Activated naive CD4-positive, alpha-beta T cell treated with anti-CD3 and anti-CD28 coated beads for 36 hours (primary cell): ENCODE results near the gene SMIM14. TPM values are rescaled to one million over a fixed set of nuclear protein-coding genes. Genes with fewer than 3 reads are reported as not detected.
"Not testable (repeated sequence)": the region's sequence is repeated elsewhere in the genome, so short reads cannot be mapped to it uniquely, and the experiment has no call there.

Source experiments
- CTCF ChIA-PET: fragments of 350-600 bp; sonication (Branson Sonifier 250); formaldehyde crosslinking; loops from one replicate; lab custom pipeline; 2021; ENCODE audit warnings: antibody characterized with exemption; lab: Charles Lee
- DNase-seq: peaks from one replicate; pipeline ENCODE4 v3.0.0-alpha.2; 2020
- H3K27ac Mint-ChIP-seq: one replicate; pipeline ENCODE4 v1.8.0; 2021; ENCODE audit warnings: mild to moderate bottlenecking, mixed read lengths
- H3K27me3 Mint-ChIP-seq: one replicate; pipeline ENCODE4 v1.8.0; 2021; ENCODE audit warnings: low read depth, mixed read lengths
- H3K36me3 Mint-ChIP-seq: one replicate; pipeline ENCODE4 v1.8.0; 2021; ENCODE audit warnings: low read depth, mixed read lengths
- H3K4me1 Mint-ChIP-seq: one replicate; pipeline ENCODE4 v1.8.0; 2021; ENCODE audit warnings: low read depth, mixed read lengths
- H3K4me3 Mint-ChIP-seq: one replicate; pipeline ENCODE4 v1.8.0; 2021; ENCODE audit warnings: mild to moderate bottlenecking, moderate library complexity, mixed read lengths
- H3K9me3 Mint-ChIP-seq: one replicate; pipeline ENCODE4 v1.8.0; 2021; ENCODE audit warnings: mixed read lengths
- intact Hi-C: fragments of 100-400 bp; cut with micrococcal nuclease; formaldehyde crosslinking; loops from one replicate; pipeline ENCODE4 v1.15.1; 2023
- total RNA-seq, 2 experiments: library from RNA; stranded (reverse); gene quantifications; one replicate each; pipeline ENCODE4 v1.2.3, GENCODE V29; 2021

The SMIM14 gene
- total RNA-seq, 2 experiments from 2014 or later = 2.7 to 3.9 TPM

- no peaks in the 10 kb centered on the region for H3K9me3 Mint-ChIP-seq
These were observed 21.4 kb upstream of the SMIM14 start for GRCh38 chr4:39660045-39660444.

GRCh38 chr4:39658756-39659155 lies 20.1 kb upstream of the SMIM14 start:
- Mint-ChIP-seq H3K4me1 (peaks cover 5% of the 10 kb centered on the region), H3K36me3 (no peaks in the 10 kb centered on the region), H3K27me3 (no peaks in the 10 kb centered on the region), H3K27ac (no peak overlapping the region), H3K9me3 (no peaks in the 10 kb centered on the region), H3K4me3 (no peak overlapping the region)
- DNase-seq = no peak
- CTCF ChIA-PET = interaction anchor here (1.2 kb wide), 1 partner anchor 189 kb away, joined by 4 read pairs; no protein-coding TSS in a partner anchor
- intact Hi-C loops = loop anchor here (1.0 kb wide), 1 partner anchor 189 kb away; no protein-coding TSS in a partner anchor

More at GRCh38 chr4:39660045-39660444, 21.4 kb upstream of the SMIM14 start:
- Mint-ChIP-seq H3K27ac (no peak overlapping the region), H3K4me1 (peaks cover 5% of the 10 kb centered on the region), H3K27me3 (no peaks in the 10 kb centered on the region), H3K36me3 (no peaks in the 10 kb centered on the region), H3K4me3 (no peak overlapping the region)
- CTCF ChIA-PET = interaction anchor here (0.6 kb wide), 2 partner anchors 196 to 665 kb away, joined by 3 to 6 read pairs; no protein-coding TSS in a partner anchor
- intact Hi-C loops = no loop called here
- DNase-seq = no peak

- H3K9me3 Mint-ChIP-seq = no peaks in the 10 kb centered on the region
- peaks cover 5% of the 10 kb centered on the region for H3K4me1 Mint-ChIP-seq
- CTCF ChIA-PET = no interaction called here
- no peak overlapping the region for H3K4me3 Mint-ChIP-seq
- no peak overlapping the region for H3K27ac Mint-ChIP-seq
- DNase-seq = no peak
- intact Hi-C loops = no loop called here
- H3K27me3 Mint-ChIP-seq = no peaks in the 10 kb centered on the region
- no peaks in the 10 kb centered on the region for H3K36me3 Mint-ChIP-seq
These were observed 18.8 kb upstream of the SMIM14 start for GRCh38 chr4:39657465-39657864.

- intact Hi-C loops, H3K36me3 Mint-ChIP-seq, DNase-seq, H3K27ac Mint-ChIP-seq, H3K27me3 Mint-ChIP-seq, H3K4me1 Mint-ChIP-seq, H3K4me3 Mint-ChIP-seq, H3K9me3 Mint-ChIP-seq: not testable (repeated sequence)
- CTCF ChIA-PET = interaction anchor here (0.6 to 0.7 kb wide), 2 partner anchors 25 to 242 kb away, joined by 3 to 5 read pairs; no protein-coding TSS in a partner anchor
These were observed 18.0 kb upstream of the SMIM14 start for GRCh38 chr4:39656638-39657037.

GRCh38 chr4:39655876-39656275 lies 17.2 kb upstream of the SMIM14 start:
- no peak for DNase-seq
- Mint-ChIP-seq H3K4me3 (no peak overlapping the region), H3K4me1 (peaks cover 5% of the 10 kb centered on the region), H3K36me3 (no peaks in the 10 kb centered on the region), H3K27me3 (no peaks in the 10 kb centered on the region), H3K27ac (no peak overlapping the region), H3K9me3 (no peaks in the 10 kb centered on the region)
- CTCF ChIA-PET = interaction anchor here (0.6 to 0.7 kb wide), 2 partner anchors 26 to 242 kb away, joined by 3 to 5 read pairs; no protein-coding TSS in a partner anchor
- intact Hi-C loops = no loop called here

GRCh38 chr4:39655211-39655610 lies 16.5 kb upstream of the SMIM14 start:
- CTCF ChIA-PET = no interaction called here
- DNase-seq = no peak
- Mint-ChIP-seq H3K9me3 (no peaks in the 10 kb centered on the region), H3K27ac (no peak overlapping the region), H3K36me3 (no peaks in the 10 kb centered on the region), H3K4me3 (no peak overlapping the region), H3K27me3 (no peaks in the 10 kb centered on the region), H3K4me1 (peaks cover 5% of the 10 kb centered on the region)
- intact Hi-C loops = no loop called here

GRCh38 chr4:39651586-39651985 lies 12.9 kb upstream of the SMIM14 start:
- CTCF ChIA-PET = interaction anchor here (0.6 kb wide), 1 partner anchor 46 kb away, joined by 4 read pairs; no protein-coding TSS in a partner anchor
- H3K36me3 Mint-ChIP-seq, H3K9me3 Mint-ChIP-seq, H3K4me1 Mint-ChIP-seq, H3K4me3 Mint-ChIP-seq, intact Hi-C loops, H3K27ac Mint-ChIP-seq, H3K27me3 Mint-ChIP-seq, DNase-seq: not testable (repeated sequence)

GRCh38 chr4:39649639-39650265 lies 11.1 kb upstream of the SMIM14 start:
- Mint-ChIP-seq H3K9me3 (no peaks in the 10 kb centered on the region), H3K36me3 (no peaks in the 10 kb centered on the region), H3K4me3 (no peak overlapping the region), H3K27ac (no peak overlapping the region), H3K4me1 (no peaks in the 10 kb centered on the region), H3K27me3 (no peaks in the 10 kb centered on the region)
- intact Hi-C loops = no loop called here
- DNase-seq = no peak
- CTCF ChIA-PET = no interaction called here

- CTCF ChIA-PET = no interaction called here
These were observed 10.3 kb upstream of the SMIM14 start for GRCh38 chr4:39648827-39649558.

GRCh38 chr4:39648213-39648612 lies 9.5 kb upstream of the SMIM14 start:
- DNase-seq = no peak
- H3K4me3 Mint-ChIP-seq = no peak overlapping the region
- H3K27ac Mint-ChIP-seq = no peak overlapping the region
- CTCF ChIA-PET = no interaction called here
- H3K27me3 Mint-ChIP-seq = no peaks in the 10 kb centered on the region
- H3K36me3 Mint-ChIP-seq = no peaks in the 10 kb centered on the region
- no peaks in the 10 kb centered on the region for H3K4me1 Mint-ChIP-seq
- no peaks in the 10 kb centered on the region for H3K9me3 Mint-ChIP-seq
- intact Hi-C loops = no loop called here

More at GRCh38 chr4:39648827-39649558, 10.3 kb upstream of the SMIM14 start:
- H3K27ac Mint-ChIP-seq = no peak overlapping the region
- no peak for DNase-seq
- no peaks in the 10 kb centered on the region for H3K27me3 Mint-ChIP-seq
- intact Hi-C loops = no loop called here
- H3K4me3 Mint-ChIP-seq = no peak overlapping the region
- H3K36me3 Mint-ChIP-seq = no peaks in the 10 kb centered on the region
- no peaks in the 10 kb centered on the region for H3K4me1 Mint-ChIP-seq
- H3K9me3 Mint-ChIP-seq = no peaks in the 10 kb centered on the region

- no peaks in the 10 kb centered on the region for H3K27me3 Mint-ChIP-seq
- H3K9me3 Mint-ChIP-seq = no peaks in the 10 kb centered on the region
- H3K36me3 Mint-ChIP-seq = no peaks in the 10 kb centered on the region
- no peak for DNase-seq
- peaks cover 11% of the 10 kb centered on the region for H3K4me1 Mint-ChIP-seq
- H3K4me3 Mint-ChIP-seq = no peak overlapping the region
- H3K27ac Mint-ChIP-seq = no peak overlapping the region
- intact Hi-C loops = no loop called here
- CTCF ChIA-PET = interaction anchor here (0.6 kb wide), 1 partner anchor 183 kb away, joined by 5 read pairs; no protein-coding TSS in a partner anchor
These were observed 4.4 kb upstream of the SMIM14 start for GRCh38 chr4:39642885-39643552.

GRCh38 chr4:39641451-39641850 lies 2.8 kb upstream of the SMIM14 start:
- Mint-ChIP-seq H3K27me3 (no peaks in the 10 kb centered on the region), H3K27ac (no peak overlapping the region), H3K36me3 (no peaks in the 10 kb centered on the region), H3K9me3 (no peaks in the 10 kb centered on the region), H3K4me3 (no peak overlapping the region), H3K4me1 (peaks cover 19% of the 10 kb centered on the region)
- DNase-seq = no peak
- CTCF ChIA-PET = no interaction called here
- intact Hi-C loops = no loop called here
